HEK293 (cell line): ENCODE data around the gene EHD1.

Source experiments
- CTCF ChIA-PET: fragments of 350-600 bp; formaldehyde crosslinking; extraction: SDS; loops from one replicate; lab custom pipeline; 2021; ENCODE audit warnings: antibody characterized with exemption; lab: Yijun Ruan, JAX
- POLR2A ChIA-PET: fragments of 300-600 bp; formaldehyde crosslinking; extraction: SDS; loops from one replicate; lab custom pipeline; 2020; ENCODE audit warnings: antibody characterized with exemption, inconsistent platforms; lab: Yijun Ruan, JAX
- H3K27ac ChIP-seq: fragments of 200-500 bp; sonication (Bioruptor generic); 2 replicates; pipeline ENCODE4 v1.5.1; 2014; ENCODE audit warnings: low read depth, low read length, control low read depth, inconsistent platforms; ENCODE audit errors: extremely low read depth
- H3K36me3 ChIP-seq, 2 experiments: fragments of 200-500 bp in 1 of 2; sonication (Bioruptor generic) in 1 of 2; 1 replicate in 1 of 2; 2 replicates in 1 of 2; pipeline ENCODE4 v1.5.1; 2014 to 2017; ENCODE audit warnings: inconsistent platforms in 2 of 2, low read length in 2 of 2; ENCODE audit not compliant: control insufficient read depth in 2 of 2, insufficient read depth in 1 of 2
- H3K4me1 ChIP-seq: fragments of 200-500 bp; sonication (Bioruptor generic); 2 replicates; pipeline ENCODE4 v1.5.1; 2014; ENCODE audit warnings: mild to moderate bottlenecking, low read length, inconsistent platforms; ENCODE audit not compliant: control insufficient read depth, insufficient read depth
- H3K4me3 ChIP-seq: 2 replicates; pipeline ENCODE4 v1.5.1; 2011; ENCODE audit warnings: low read depth, mild to moderate bottlenecking, control low read depth, low read length, moderate library complexity
- H3K9me3 ChIP-seq: fragments of 200-500 bp; sonication (Bioruptor generic); 2 replicates; pipeline ENCODE4 v1.5.1; 2014; ENCODE audit warnings: low read depth, low read length, inconsistent platforms; ENCODE audit not compliant: control insufficient read depth, insufficient read depth
- KLF10 ChIP-seq: fragments of 450-650 bp; IDR thresholded peaks from 2 replicates; pipeline ENCODE4 v1.5.1; 2018; ENCODE audit warnings: missing biosample characterization, mild to moderate bottlenecking, missing genetic modification characterization
- KLF16 ChIP-seq: fragments of 450-650 bp; formaldehyde crosslinking; IDR thresholded peaks from 2 replicates; pipeline ENCODE4 v1.5.1; 2017; ENCODE audit warnings: missing biosample characterization, missing genetic modification characterization
- MEIS1 ChIP-seq: sonication (generic); formaldehyde crosslinking; IDR thresholded peaks from 2 replicates; pipeline ENCODE4 v1.8.1; 2022; ENCODE audit warnings: missing genetic modification reagents, mild to moderate bottlenecking, borderline replicate concordance
- SALL2 ChIP-seq: fragments of 450-650 bp; formaldehyde crosslinking; IDR thresholded peaks from 2 replicates; pipeline ENCODE4 v1.5.0; 2017; ENCODE audit warnings: missing biosample characterization, mild to moderate bottlenecking, missing genetic modification characterization, borderline replicate concordance
- ZEB2 ChIP-seq: fragments of 450-650 bp; formaldehyde crosslinking; IDR thresholded peaks from 2 replicates; pipeline ENCODE4 v1.5.1; 2016; ENCODE audit warnings: missing biosample characterization, missing genetic modification characterization
- ZIC2 ChIP-seq: fragments of 450-650 bp; formaldehyde crosslinking; IDR thresholded peaks from 2 replicates; pipeline ENCODE4 v1.5.1; 2016; ENCODE audit warnings: missing biosample characterization, missing genetic modification characterization
- ZNF114 ChIP-seq: fragments of 450-650 bp; formaldehyde crosslinking; IDR thresholded peaks from 2 replicates; pipeline ENCODE4 v1.5.0; 2017; ENCODE audit warnings: missing biosample characterization, missing genetic modification characterization
- ZNF132 ChIP-seq: fragments of 450-650 bp; formaldehyde crosslinking; IDR thresholded peaks from 2 replicates; pipeline ENCODE4 v1.5.1; 2017; ENCODE audit warnings: missing biosample characterization, missing genetic modification characterization, borderline replicate concordance
- ZNF140 ChIP-seq: fragments of 450-650 bp; formaldehyde crosslinking; IDR thresholded peaks from 2 replicates; pipeline ENCODE4 v1.5.1; 2016; ENCODE audit warnings: missing biosample characterization, missing genetic modification characterization
- ZNF549 ChIP-seq: fragments of 450-650 bp; IDR thresholded peaks from 2 replicates; pipeline ENCODE4 v1.5.1; 2018; ENCODE audit warnings: missing biosample characterization, missing genetic modification characterization, mild to moderate bottlenecking, inconsistent platforms, moderate library complexity
- ZNF555 ChIP-seq: fragments of 450-650 bp; formaldehyde crosslinking; conservative IDR thresholded peaks from 2 replicates; pipeline ENCODE4 v1.5.1; 2017; ENCODE audit warnings: missing biosample characterization, mild to moderate bottlenecking, missing genetic modification characterization, inconsistent platforms
- ZNF623 ChIP-seq: fragments of 450-650 bp; formaldehyde crosslinking; IDR thresholded peaks from 2 replicates; pipeline ENCODE4 v1.5.1; 2016; ENCODE audit warnings: missing biosample characterization, missing genetic modification characterization
- ZNF670 ChIP-seq: fragments of 450-650 bp; formaldehyde crosslinking; IDR thresholded peaks from 2 replicates; pipeline ENCODE4 v1.5.1; 2016; ENCODE audit warnings: missing biosample characterization, missing genetic modification characterization, low read depth
- ZNF677 ChIP-seq: fragments of 450-650 bp; IDR thresholded peaks from 2 replicates; pipeline ENCODE4 v1.5.0; 2018; ENCODE audit warnings: missing biosample characterization, mild to moderate bottlenecking, missing genetic modification characterization, moderate library complexity
- ZNF830 ChIP-seq: fragments of 450-650 bp; IDR thresholded peaks from 2 replicates; pipeline ENCODE4 v1.5.0; 2018; ENCODE audit warnings: missing biosample characterization, missing genetic modification characterization, low read depth, mild to moderate bottlenecking, moderate library complexity
- TF ChIP-seq, protein P1 (sequence below): fragments of 450-650 bp; formaldehyde crosslinking; conservative IDR thresholded peaks from 2 replicates; pipeline ENCODE4 v1.5.1; 2016; ENCODE audit warnings: low read depth, missing biosample characterization, missing genetic modification characterization
- TF ChIP-seq, protein P2 (sequence below): fragments of 450-650 bp; formaldehyde crosslinking; IDR thresholded peaks from 2 replicates; pipeline ENCODE4 v1.5.1; 2016; ENCODE audit warnings: missing biosample characterization, missing genetic modification characterization

EHD1 gene

DNA sequence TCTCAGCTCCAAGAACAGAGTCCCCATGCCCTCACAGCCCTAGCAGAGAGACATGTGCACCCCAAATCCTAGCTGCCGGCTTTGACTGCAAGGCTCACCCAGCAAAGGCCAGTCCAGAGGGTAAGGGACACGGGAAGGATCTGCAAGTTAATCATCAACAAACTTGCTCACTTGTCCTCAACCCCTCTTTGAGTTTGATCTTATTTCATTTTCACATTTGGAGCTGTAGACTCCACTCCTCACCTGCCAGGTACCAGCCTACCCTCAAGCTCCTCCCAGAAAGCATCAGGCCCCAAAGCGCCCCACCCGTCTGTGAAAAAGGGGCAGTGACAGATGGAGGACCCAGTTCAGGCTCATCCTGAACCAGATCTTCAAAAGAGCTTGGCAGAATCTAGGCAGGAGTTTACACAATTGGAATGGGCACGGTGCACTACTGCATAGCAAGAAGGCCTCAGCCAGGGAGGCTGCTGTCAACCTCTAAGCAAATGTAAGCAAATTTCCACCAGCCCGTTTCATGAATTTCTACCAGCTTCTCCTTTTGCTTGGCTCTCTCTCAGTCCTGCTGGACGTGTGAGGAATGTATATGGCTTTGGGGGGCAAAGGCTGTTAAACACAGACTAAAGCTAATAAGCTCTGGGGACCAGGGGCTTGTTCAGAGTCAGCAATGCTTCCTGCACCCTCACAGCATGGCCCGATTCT is 5.5 kb downstream of the EHD1 start:
- ChIA-PET CTCF (interaction anchor here (0.6 to 2.1 kb wide), 3 partner anchors 15 to 240 kb away, joined by 4 to 9 read pairs (median 5); no protein-coding TSS in a partner anchor), POLR2A (interaction anchor here (0.9 to 1.3 kb wide), 2 partner anchors 15 to 94 kb away, joined by 3 to 7 read pairs; no protein-coding TSS in a partner anchor)
- H3K9me3 ChIP-seq, result no peaks in the 10 kb centered on the region
- H3K27ac ChIP-seq, result no peak overlapping the region
- peaks cover 0 to 27% of the 10 kb centered on the region in 2 experiments; a peak in 1 of 3 replicates for H3K36me3 ChIP-seq
- H3K4me3 ChIP-seq, result no peak overlapping the region
- no peaks in the 10 kb centered on the region for H3K4me1 ChIP-seq
- TF ChIP-seq ZNF670 (no peak), ZNF623 (tag by site-specific recombination) (no peak), KLF10 (tag by site-specific recombination) (no peak), ZNF140 (no peak), MEIS1 (CRISPR knock-in tag) (no peak), KLF16 (no peak), SALL2 (tag by site-specific recombination) (no peak), ZNF114 (tag by site-specific recombination) (no peak), ZNF549 (tag by site-specific recombination) (no peak), ZNF830 (tag by site-specific recombination) (no peak), ZEB2 (no peak), ZIC2 (no peak), ZNF132 (tag by site-specific recombination) (no peak), ZNF677 (no peak)
- TF ChIP-seq, protein P1, sequence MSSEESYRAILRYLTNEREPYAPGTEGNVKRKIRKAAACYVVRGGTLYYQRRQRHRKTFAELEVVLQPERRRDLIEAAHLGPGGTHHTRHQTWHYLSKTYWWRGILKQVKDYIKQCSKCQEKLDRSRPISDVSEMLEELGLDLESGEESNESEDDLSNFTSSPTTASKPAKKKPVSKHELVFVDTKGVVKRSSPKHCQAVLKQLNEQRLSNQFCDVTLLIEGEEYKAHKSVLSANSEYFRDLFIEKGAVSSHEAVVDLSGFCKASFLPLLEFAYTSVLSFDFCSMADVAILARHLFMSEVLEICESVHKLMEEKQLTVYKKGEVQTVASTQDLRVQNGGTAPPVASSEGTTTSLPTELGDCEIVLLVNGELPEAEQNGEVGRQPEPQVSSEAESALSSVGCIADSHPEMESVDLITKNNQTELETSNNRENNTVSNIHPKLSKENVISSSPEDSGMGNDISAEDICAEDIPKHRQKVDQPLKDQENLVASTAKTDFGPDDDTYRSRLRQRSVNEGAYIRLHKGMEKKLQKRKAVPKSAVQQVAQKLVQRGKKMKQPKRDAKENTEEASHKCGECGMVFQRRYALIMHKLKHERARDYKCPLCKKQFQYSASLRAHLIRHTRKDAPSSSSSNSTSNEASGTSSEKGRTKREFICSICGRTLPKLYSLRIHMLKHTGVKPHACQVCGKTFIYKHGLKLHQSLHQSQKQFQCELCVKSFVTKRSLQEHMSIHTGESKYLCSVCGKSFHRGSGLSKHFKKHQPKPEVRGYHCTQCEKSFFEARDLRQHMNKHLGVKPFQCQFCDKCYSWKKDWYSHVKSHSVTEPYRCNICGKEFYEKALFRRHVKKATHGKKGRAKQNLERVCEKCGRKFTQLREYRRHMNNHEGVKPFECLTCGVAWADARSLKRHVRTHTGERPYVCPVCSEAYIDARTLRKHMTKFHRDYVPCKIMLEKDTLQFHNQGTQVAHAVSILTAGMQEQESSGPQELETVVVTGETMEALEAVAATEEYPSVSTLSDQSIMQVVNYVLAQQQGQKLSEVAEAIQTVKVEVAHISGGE (tag by site-specific recombination), result no peak

DNA sequence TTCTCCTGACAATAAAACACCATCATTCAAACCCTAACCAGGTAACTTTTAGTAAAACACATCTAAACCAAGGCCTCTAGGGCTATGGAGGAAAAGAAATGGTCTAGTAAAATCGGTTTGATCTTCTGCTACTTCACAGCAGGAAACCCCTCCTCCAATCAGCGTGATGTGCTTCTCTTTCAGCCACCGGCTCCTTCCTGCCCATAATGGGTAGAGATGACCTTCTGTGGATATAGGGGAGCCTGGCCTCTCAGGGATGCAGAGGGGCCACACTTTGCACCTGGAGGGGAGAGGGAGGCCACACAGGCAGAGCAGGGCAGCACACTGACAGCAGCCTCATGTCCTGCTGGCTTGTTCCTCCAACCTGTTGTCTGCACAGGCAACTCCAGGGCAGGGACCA is 6.9 kb downstream of the EHD1 start:
- ChIA-PET CTCF (interaction anchor here (0.6 kb wide), 1 partner anchor 743 kb away, joined by 3 read pairs; no protein-coding TSS in a partner anchor), POLR2A (no interaction called here)
- H3K4me1 ChIP-seq, result no peaks in the 10 kb centered on the region
- peaks cover 0 to 27% of the 10 kb centered on the region in 2 experiments; a peak in 1 of 3 replicates for H3K36me3 ChIP-seq
- no peak overlapping the region for H3K4me3 ChIP-seq
- no peak overlapping the region for H3K27ac ChIP-seq
- H3K9me3 ChIP-seq, result no peaks in the 10 kb centered on the region
- TF ChIP-seq, protein P2, sequence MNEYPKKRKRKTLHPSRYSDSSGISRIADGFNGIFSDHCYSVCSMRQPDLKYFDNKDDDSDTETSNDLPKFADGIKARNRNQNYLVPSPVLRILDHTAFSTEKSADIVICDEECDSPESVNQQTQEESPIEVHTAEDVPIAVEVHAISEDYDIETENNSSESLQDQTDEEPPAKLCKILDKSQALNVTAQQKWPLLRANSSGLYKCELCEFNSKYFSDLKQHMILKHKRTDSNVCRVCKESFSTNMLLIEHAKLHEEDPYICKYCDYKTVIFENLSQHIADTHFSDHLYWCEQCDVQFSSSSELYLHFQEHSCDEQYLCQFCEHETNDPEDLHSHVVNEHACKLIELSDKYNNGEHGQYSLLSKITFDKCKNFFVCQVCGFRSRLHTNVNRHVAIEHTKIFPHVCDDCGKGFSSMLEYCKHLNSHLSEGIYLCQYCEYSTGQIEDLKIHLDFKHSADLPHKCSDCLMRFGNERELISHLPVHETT (tag by site-specific recombination), result no peak
- no peak for TF ChIP-seq ZNF555 (tag by site-specific recombination)
